Caco-2 (cell line): ENCODE data around the gene PDE5A. TPM values are rescaled to one million over a fixed set of nuclear protein-coding genes. Genes with fewer than 3 reads are reported as not detected.
A peak's percentile ranks its signal among the peaks of the same experiment; 100 is the strongest.

Source experiments
- BruUV-seq: library from RNA; stranded (reverse); fragments of 400-500 nt; replicated peaks from 2 replicates; lab custom pipeline; 2021; lab: Mats Ljungman, UMichigan
- CTCF ChIA-PET: fragments of 300-600 bp; sonication (Branson Sonifier 250); formaldehyde crosslinking; loops from one replicate; lab custom pipeline; 2022; ENCODE audit warnings: antibody characterized with exemption; lab: Charles Lee
- POLR2A ChIA-PET: fragments of 300-600 bp; sonication (Branson Sonifier 250); formaldehyde crosslinking; loops from one replicate; lab custom pipeline; 2022; ENCODE audit warnings: antibody characterized with exemption; lab: Charles Lee
- DNase-seq, 2 experiments: peaks; one replicate each; pipeline versions ENCODE4 v3.0.0 to v3.0.0-alpha.2; 2020 to 2022
- H3K27me3 ChIP-seq: replicated peaks from 2 replicates; pipeline ENCODE4 v1.6.0; 2011; ENCODE audit warnings: low read length; ENCODE audit not compliant: control insufficient read depth, insufficient read depth
- H3K36me3 ChIP-seq: 2 replicates; pipeline ENCODE4 v1.5.1; 2011; ENCODE audit warnings: low read length; ENCODE audit not compliant: control insufficient read depth, insufficient read depth
- H3K4me1 ChIP-seq: fragments of 250-450 bp; sonication (Bioruptor Pico); 2 replicates; pipeline ENCODE4 v1.5.1; 2020; ENCODE audit warnings: mild to moderate bottlenecking
- H3K4me3 ChIP-seq: 2 replicates; pipeline ENCODE4 v1.5.1; 2011; ENCODE audit warnings: low read depth, mild to moderate bottlenecking, control low read depth, low read length
- H3K9me3 ChIP-seq: fragments of 250-450 bp; sonication (Bioruptor Pico); 2 replicates; pipeline ENCODE4 v1.5.1; 2020; ENCODE audit warnings: mild to moderate bottlenecking, moderate library complexity
- H3K27ac Mint-ChIP-seq: one replicate; pipeline ENCODE4 v1.8.0; 2022; ENCODE audit warnings: mixed read lengths; ENCODE audit not compliant: unreplicated experiment
- H3K27me3 Mint-ChIP-seq: one replicate; pipeline ENCODE4 v1.8.0; 2022; ENCODE audit warnings: mixed read lengths; ENCODE audit not compliant: insufficient read depth, unreplicated experiment
- H3K36me3 Mint-ChIP-seq: one replicate; pipeline ENCODE4 v1.8.0; 2022; ENCODE audit warnings: mild to moderate bottlenecking, mixed read lengths; ENCODE audit not compliant: insufficient read depth, unreplicated experiment
- H3K4me1 Mint-ChIP-seq: one replicate; pipeline ENCODE4 v1.8.0; 2022; ENCODE audit warnings: low read depth, mixed read lengths; ENCODE audit not compliant: unreplicated experiment
- H3K4me3 Mint-ChIP-seq: one replicate; pipeline ENCODE4 v1.8.0; 2022; ENCODE audit warnings: mild to moderate bottlenecking, moderate library complexity, mixed read lengths; ENCODE audit not compliant: unreplicated experiment
- H3K9me3 Mint-ChIP-seq: one replicate; pipeline ENCODE4 v1.8.0; 2022; ENCODE audit warnings: mixed read lengths; ENCODE audit not compliant: unreplicated experiment
- intact Hi-C: fragments of 100-400 bp; cut with micrococcal nuclease; formaldehyde crosslinking; loops from one replicate; pipeline ENCODE4 v1.10.0; 2022; ENCODE audit not compliant: unreplicated experiment
- total RNA-seq: library from RNA; stranded (reverse); gene quantifications from 2 replicates; pipeline ENCODE4 v1.2.3, GENCODE V29; 2022
- TF ChIP-seq, protein P1 (sequence below), 2 experiments: fragments of 200-600 bp in 1 of 2; IDR thresholded peaks; 1 replicate in 1 of 2; 2 replicates in 1 of 2; pipeline versions ENCODE4 v1.5.1 to v1.8.0; 2011 to 2022; ENCODE audit warnings: antibody characterized with exemption in 1 of 2, control low read depth in 1 of 2, inconsistent platforms in 1 of 2, low read depth in 1 of 2, low read length in 1 of 2, mild to moderate bottlenecking in 1 of 2, moderate library complexity in 1 of 2; ENCODE audit not compliant: insufficient read depth in 1 of 2, severe bottlenecking in 1 of 2, unreplicated experiment in 1 of 2

PDE5A gene
- total RNA-seq, 1 experiment from 2014 or later = 7.9 TPM

DNA sequence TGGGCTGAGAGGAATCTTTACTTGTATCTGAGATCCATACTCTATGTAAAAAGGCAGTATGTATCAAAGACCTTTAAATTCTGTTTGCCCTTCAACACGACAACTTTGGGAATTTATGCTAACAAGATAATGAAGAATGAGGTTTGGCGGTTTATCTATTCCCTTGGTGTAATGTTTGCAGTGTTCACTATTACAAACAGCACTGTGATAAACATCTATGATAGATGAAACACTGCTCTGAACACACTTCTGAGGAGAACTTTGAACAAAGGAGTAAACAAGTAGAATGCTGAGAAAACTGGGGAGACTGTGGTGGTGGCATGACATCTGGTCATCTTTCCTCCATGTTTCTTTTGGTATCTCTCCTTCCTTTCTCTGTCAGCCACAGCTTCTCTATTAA lies 126.9 kb downstream of the PDE5A start:
- TF ChIP-seq, protein P1, sequence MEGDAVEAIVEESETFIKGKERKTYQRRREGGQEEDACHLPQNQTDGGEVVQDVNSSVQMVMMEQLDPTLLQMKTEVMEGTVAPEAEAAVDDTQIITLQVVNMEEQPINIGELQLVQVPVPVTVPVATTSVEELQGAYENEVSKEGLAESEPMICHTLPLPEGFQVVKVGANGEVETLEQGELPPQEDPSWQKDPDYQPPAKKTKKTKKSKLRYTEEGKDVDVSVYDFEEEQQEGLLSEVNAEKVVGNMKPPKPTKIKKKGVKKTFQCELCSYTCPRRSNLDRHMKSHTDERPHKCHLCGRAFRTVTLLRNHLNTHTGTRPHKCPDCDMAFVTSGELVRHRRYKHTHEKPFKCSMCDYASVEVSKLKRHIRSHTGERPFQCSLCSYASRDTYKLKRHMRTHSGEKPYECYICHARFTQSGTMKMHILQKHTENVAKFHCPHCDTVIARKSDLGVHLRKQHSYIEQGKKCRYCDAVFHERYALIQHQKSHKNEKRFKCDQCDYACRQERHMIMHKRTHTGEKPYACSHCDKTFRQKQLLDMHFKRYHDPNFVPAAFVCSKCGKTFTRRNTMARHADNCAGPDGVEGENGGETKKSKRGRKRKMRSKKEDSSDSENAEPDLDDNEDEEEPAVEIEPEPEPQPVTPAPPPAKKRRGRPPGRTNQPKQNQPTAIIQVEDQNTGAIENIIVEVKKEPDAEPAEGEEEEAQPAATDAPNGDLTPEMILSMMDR (IDR thresholded peaks at IDR 0.05; ENCODE audit: insufficient read depth in 1 of 2, low read depth in 1 of 2, low read length in 1 of 2, severe bottlenecking in 1 of 2, unreplicated experiment in 1 of 2) = no peak
- H3K9me3 Mint-ChIP-seq = no peaks in the 10 kb centered on the region
- Histone ChIP-seq H3K9me3 (no peaks in the 10 kb centered on the region), H3K4me1 (peaks cover 26% of the 10 kb centered on the region), H3K4me3 (no peak overlapping the region), H3K27me3 (no peaks in the 10 kb centered on the region), H3K36me3 (no peaks in the 10 kb centered on the region)
- BruUV-seq = no TSS peak
- no peaks in the 10 kb centered on the region for H3K27me3 Mint-ChIP-seq
- intact Hi-C loops = no loop called here
- no peak overlapping the region for H3K27ac Mint-ChIP-seq
- H3K4me1 Mint-ChIP-seq = peaks cover 12% of the 10 kb centered on the region
- H3K4me3 Mint-ChIP-seq = no peak overlapping the region
- ChIA-PET POLR2A (no interaction called here), CTCF (no interaction called here)
- peaks cover 43% of the 10 kb centered on the region for H3K36me3 Mint-ChIP-seq
- DNase-seq = peak in 1 of 2 experiments; percentile 8

DNA sequence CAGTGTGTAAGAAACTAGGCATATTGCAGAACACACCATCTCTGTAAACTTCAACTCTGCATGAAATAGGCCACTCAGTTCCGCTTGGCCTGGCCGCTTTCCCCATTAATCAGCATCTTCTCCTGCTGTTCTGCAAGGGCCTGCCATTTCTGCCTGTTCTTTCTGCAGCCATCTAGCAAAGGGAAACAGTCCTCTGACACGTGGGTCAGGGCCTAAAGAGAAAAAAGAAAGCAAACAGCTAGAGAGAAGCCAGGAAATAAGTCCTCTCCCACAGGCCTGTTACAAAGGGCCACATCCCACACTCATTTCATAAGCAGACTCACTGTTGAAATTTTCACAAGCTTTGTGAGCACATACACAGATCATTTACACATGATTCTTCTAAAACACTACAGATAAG lies 130.1 kb downstream of the PDE5A start:
- H3K27me3 Mint-ChIP-seq = no peaks in the 10 kb centered on the region
- no peak for DNase-seq
- no TSS peak for BruUV-seq
- Histone ChIP-seq H3K9me3 (no peaks in the 10 kb centered on the region), H3K27me3 (no peaks in the 10 kb centered on the region), H3K4me3 (no peak overlapping the region), H3K4me1 (peaks cover 13% of the 10 kb centered on the region; the same call in 1 of the 2 replicates), H3K36me3 (no peaks in the 10 kb centered on the region)
- no peak overlapping the region for H3K4me3 Mint-ChIP-seq
- H3K4me1 Mint-ChIP-seq = peaks cover 12% of the 10 kb centered on the region
- H3K36me3 Mint-ChIP-seq = peaks cover 31% of the 10 kb centered on the region
- CTCF ChIA-PET = no interaction called here
- TF ChIP-seq, protein P1 (IDR thresholded peaks at IDR 0.05; ENCODE audit: insufficient read depth in 1 of 2, low read depth in 1 of 2, low read length in 1 of 2, severe bottlenecking in 1 of 2, unreplicated experiment in 1 of 2) = no peak
- H3K9me3 Mint-ChIP-seq = no peaks in the 10 kb centered on the region
- H3K27ac Mint-ChIP-seq = peak overlapping the region; percentile 27
- intact Hi-C loops = loop anchor here (10.0 kb wide), 1 partner anchor 556 kb away; no protein-coding TSS in a partner anchor
- POLR2A ChIA-PET = no interaction called here

DNA sequence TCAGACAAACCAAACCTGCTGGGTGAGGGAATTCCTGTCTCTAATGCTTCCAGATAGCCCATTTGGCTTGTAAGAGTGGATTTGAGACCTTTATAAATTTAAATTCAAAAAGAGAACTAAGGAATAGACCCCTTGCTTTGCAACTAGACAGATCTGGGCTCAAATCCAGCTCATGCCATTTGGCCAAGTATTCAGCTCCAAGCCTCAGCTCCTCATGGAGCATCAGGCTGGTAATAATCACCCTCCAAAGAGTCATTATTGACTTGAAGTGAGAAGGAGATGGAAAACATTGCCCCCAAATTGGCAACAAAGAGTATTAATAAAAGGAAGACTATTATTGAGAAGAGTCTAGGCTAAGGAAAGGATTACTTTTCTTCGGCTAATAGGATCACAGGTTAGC lies 134.7 kb downstream of the PDE5A start:
- POLR2A ChIA-PET = interaction anchor here (0.9 kb wide), 1 partner anchor 39 kb away, joined by 4 read pairs; no protein-coding TSS in a partner anchor
- H3K4me3 Mint-ChIP-seq = no peak overlapping the region
- H3K27me3 Mint-ChIP-seq = no peaks in the 10 kb centered on the region
- Histone ChIP-seq H3K4me1 (no peaks in the 10 kb centered on the region), H3K27me3 (no peaks in the 10 kb centered on the region), H3K9me3 (no peaks in the 10 kb centered on the region), H3K36me3 (no peaks in the 10 kb centered on the region), H3K4me3 (no peak overlapping the region)
- CTCF ChIA-PET = interaction anchor here (0.6 to 1.5 kb wide), 3 partner anchors 22 to 135 kb away, joined by 3 to 4 read pairs (median 4); partner anchors contain the start of gene PDE5A
- no TSS peak for BruUV-seq
- intact Hi-C loops = loop anchor here (10.0 kb wide), 1 partner anchor 561 kb away; no protein-coding TSS in a partner anchor
- H3K4me1 Mint-ChIP-seq = peaks cover 5% of the 10 kb centered on the region
- TF ChIP-seq, protein P1 (IDR thresholded peaks at IDR 0.05; ENCODE audit: insufficient read depth in 1 of 2, low read depth in 1 of 2, low read length in 1 of 2, severe bottlenecking in 1 of 2, unreplicated experiment in 1 of 2) = no peak
- peaks cover 27% of the 10 kb centered on the region for H3K36me3 Mint-ChIP-seq
- H3K27ac Mint-ChIP-seq = no peak overlapping the region
- H3K9me3 Mint-ChIP-seq = no peaks in the 10 kb centered on the region
- no peak for DNase-seq
